ENCODE data around the gene OPCML.

Gene OPCML

DNA sequence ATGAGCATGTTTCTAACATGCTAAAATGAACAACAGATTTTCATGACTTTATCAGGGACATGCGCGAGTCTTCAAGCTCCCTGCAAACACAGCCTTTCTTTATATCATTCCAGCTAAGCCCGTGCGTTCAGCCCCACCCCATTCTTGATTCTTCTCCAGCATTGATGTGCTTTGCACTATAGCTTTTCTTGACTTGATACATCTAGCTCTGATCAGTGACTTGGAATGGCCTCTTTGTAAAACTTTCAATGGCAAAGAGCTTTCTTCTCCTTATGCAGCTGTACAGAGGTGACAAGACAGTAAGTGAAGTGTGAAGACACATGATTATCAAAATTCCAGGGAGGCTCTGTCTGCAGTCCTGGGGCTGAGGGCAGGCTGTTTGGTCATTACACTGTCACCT lies 561.0 kb downstream of the OPCML start:
- DNase-seq: no peak

DNA sequence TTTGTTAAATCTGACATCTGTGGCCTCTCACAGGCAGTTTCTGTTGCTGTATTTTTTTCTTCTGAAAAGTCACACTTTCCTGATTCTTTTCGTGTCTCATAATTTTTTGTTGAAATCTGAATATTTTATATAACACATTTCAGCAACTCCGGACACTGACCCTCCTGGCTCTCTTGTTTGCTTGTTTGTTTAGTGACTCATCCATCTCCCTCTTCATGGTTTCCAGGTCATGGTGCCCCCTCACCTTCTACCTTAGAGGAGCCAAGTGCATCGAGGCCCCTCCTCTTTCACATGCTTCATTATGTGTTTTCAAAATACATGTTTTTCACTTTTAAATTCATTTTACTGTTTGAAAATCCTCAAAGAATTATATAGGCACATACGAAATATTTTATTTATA lies 562.4 kb downstream of the OPCML start:
- DNase-seq: no peak

- DNase-seq: no peak
Measured at GRCh38 chr11:132962041-132962440, 570.3 kb downstream of the OPCML start.

GRCh38 chr11:132961453-132961852 lies 570.8 kb downstream of the OPCML start:
- DNase-seq: no peak

- DNase-seq: no peak
Measured at GRCh38 chr11:132960273-132961078, 571.8 kb downstream of the OPCML start.

DNA sequence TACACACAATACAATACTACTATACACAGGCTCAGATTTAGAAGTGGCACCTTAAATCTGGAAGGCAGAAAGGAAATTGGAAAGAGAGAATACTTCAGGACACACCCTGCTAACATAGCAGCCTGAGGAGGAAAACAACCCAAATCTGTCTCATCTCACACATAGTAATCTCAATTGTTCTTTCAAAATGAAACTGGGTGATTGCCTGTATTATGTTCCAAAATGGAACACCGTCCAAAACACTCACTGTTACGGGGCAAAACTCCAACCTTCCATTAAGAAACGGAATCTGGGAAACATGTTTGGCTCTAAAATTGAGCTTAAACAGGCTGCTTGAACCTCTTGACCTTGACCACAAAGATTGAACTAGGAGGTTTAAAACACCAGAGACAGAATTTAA lies 572.6 kb downstream of the OPCML start:
- no peak for DNase-seq

GRCh38 chr11:132957881-132958280 lies 574.4 kb downstream of the OPCML start:
- no peak for DNase-seq

DNA sequence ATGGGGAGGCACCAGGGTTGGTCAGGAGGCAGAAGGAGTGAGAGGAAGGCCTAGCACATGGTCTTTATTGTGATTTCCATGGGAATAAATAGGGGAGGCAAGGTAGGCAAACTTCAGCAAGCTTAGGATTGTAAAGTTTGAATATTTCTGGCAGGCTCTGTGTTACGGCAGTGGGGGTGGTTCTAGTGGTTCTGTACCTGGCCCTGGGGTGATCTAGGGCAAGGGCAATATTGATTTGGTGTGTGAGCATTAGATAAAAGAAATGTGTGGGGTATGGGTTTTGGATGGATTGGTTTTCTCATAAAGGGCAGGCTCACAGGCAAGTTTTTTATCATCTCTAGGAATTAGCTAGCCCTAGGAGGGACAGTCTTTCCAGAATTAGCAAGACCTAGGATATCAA lies 584.0 kb downstream of the OPCML start:
- no peak for DNase-seq

DNA sequence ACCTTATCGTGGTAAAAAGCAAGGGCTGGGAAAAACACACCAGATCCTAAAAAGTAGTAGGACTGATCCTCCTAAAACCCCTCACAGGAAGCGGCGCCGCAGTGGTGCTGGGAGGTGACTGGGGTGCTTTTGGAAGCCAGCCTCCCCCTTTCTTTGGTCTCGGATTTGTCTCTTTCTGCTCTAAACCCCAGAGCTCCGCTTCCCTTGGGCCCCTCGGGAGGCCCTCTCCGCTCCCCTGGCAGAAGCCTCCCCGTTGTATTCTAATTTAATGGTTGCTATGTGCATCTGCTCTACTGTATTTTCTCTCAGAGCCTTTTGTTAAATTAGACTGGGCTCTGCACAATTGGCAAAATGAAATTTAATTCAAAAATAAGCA lies 587.7 kb downstream of the OPCML start:
- DNase-seq: no peak

DNA sequence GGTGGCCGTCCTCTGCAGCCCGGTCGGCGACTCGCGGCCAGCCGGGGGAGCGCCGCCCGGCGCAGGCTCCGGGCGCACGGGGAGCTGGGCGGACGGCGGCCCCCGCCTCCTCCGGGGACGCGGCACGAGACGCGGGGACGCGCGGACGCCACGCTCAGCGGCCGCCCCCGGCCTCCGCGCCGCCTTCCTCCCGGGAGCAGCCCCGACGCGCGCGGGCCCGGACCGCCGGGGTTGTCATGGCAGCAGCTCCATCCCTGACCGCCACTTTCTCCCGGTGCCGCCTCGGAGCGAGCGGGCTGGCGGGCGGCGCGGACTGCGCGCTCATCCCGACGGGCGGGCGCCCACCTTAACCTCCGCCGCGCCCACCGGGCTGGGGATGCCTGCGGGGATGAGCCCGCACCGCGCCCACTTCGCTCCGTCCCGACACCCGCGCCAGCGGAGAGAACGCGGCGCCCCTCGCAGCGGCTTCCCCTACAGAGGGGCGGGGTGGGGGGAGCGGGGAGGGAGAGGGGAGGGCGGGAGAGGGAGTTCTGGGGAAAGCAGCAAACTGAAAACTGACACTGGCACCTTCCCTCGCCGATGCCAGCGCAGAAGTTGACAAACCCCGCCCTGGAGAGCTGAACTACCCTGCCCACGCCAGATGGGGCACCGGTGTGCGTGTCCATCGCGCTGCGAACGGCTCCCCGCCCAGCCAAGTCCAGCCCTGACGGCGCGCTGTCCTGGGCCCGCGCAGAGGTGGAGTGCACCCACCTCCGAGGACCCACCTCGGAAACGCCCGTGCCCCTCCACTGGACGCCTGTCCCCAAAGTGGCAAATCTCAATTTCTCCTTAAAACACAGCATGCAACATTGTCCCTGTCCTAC lies 588.4 kb downstream of the OPCML start:
- no peak for DNase-seq

GRCh38 chr11:132943357-132943705 lies 589.0 kb downstream of the OPCML start:
- no peak for DNase-seq

DNA sequence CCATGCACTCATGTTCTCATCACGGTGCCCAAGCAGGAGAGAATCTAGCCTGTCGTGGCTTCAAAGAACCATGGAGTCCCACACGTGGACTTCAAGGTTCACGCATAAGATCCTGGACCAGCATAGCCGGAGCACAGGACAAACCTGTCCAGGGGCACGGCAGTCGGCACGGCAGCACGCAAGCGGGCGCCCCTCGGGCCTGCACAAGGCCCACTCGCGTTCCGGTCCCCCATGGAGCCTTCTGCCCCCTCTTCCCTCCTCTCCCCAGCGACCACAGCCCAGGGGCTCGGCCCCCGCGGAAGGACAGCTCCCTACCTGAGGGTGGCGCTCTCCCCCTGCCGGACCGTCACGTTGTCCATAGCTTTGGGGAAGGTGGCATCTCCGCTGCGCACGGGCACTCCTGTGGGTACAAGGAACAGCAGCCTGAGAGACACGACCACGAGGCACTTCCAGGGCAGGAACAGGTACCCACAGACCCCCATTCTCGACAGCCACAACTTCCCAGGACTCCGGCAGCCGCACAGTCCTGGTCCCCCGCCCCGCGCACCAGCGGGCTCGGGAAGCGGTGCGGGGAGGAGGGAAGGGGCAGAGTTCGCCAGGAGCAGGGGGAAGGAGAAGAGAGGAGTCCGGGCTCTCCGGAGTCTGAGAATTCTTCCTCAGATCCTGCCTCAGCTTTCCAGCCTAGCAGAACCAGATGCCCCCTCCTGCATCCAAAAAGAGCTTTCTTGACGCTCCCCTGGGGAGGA lies 589.5 kb downstream of the OPCML start:
- no peak for DNase-seq

DNA sequence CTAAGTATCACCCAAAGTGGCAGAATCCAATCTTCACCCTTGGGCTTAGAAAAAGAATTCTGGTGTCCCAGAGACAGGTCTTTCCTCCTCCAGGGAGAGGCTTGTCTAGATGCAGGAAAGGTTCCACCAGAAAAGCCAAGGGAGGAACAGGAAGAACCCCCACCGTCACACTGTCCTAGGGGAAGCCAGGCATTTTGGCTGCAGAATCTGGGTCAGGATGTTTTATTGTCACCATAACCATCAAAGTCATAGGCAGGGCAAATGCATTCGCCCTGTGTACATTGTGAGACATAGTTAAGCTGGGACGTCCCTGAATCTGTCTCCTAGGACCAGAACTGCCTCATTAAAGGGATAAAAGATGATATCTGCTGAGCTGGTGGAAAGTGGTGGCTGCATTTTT lies 590.5 kb downstream of the OPCML start:
- no peak for DNase-seq

DNA sequence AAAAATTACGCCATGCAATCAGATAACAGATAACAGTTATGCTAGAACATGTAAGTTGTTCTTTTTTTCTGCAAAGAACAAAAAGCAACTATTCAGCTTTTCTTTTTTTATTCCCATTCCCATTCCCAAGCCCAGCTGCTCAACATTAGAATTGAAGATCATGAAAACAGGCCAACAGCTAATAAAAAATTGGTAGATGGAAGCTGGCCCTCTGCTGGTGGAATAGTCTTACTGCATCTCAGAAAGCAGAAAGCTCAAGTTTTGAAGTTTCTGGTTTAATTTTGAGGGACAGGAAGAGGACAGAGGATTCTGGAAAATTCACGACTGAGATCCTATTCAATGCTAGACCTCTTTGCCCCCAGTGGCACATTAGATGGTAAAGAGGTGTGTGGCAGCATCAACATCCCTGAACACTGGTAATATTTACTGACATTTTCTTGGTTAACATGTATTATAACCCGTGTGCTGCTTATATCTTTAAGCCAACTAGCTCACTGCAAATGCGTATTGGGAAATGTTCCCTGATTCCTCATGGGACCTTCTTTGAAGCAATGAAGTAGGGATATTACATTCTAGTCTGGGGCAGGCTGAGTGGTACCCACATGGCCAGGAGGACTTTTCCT lies 591.2 kb downstream of the OPCML start:
- DNase-seq: peak in 1 of 2 experiments; percentile 20

GRCh38 chr11:132937016-132937415 lies 595.3 kb downstream of the OPCML start:
- no peak for DNase-seq

GRCh38 chr11:132935383-132935782 lies 596.9 kb downstream of the OPCML start:
- no peak for DNase-seq

- no peak for DNase-seq
Measured at GRCh38 chr11:132933703-132934102, 598.6 kb downstream of the OPCML start.

DNA sequence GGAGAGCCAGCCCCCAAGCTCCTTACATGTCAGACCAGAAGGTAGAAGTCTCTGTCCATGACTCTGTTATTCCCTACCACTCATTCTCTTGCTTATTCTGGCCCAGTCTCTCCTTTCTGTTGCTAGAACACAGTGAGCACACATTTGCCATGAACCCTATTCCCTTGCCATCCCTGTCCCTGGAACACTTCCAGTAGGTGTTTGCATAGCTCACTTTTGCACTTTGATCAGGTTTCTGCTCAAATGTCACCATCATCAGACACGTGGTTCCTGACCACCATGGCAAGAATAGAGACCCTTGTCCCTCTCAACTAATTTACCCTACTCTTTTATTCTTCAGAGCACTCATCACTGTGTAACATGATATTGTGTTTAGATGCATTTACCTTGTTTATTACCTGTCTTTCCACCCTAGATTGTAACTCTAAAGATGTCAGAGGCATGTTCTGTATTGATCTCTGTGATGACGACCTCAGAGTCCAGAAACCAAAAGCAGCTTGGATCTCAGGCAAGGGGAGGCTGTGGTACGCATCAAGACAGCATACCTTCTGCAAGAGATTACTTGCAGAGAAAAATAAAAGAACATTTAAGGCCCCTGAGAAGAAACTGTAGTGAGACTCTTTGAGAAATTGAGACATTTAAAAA lies 606.4 kb downstream of the OPCML start:
- DNase-seq: no peak

- DNase-seq: no peak
Measured at GRCh38 chr11:132921597-132921996, 610.7 kb downstream of the OPCML start.

DNA sequence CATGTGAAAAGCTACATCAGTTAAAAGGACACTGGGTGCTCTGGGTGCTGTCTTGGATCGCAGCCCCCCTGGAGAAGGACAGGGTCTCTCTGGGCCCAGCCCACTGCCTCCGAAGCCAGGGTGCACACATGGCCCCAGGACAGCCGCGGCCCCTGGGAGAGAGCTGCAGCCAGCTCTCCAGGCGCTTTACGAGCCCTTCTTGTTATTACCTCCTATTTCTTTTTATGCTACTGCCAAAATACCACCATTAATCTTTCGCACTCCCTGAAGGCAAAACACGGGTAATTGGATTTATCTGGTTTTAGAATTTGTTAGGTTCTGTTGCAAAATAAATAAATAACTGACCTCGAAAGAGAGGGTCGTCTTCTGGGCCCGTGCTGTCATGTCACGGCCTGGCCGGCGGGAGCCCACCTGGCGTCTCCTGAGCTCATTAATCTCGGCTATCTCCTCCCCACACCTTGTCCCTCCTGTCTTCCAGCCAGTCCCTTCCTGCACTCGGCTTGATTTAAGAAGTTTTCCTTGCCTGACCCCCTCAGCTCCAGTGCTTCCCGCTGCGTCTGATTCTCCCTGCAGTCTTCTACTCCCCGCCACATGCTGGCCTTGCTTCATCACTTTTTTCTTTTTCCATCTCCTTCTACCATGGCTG lies 611.7 kb downstream of the OPCML start:
- no peak for DNase-seq

DNA sequence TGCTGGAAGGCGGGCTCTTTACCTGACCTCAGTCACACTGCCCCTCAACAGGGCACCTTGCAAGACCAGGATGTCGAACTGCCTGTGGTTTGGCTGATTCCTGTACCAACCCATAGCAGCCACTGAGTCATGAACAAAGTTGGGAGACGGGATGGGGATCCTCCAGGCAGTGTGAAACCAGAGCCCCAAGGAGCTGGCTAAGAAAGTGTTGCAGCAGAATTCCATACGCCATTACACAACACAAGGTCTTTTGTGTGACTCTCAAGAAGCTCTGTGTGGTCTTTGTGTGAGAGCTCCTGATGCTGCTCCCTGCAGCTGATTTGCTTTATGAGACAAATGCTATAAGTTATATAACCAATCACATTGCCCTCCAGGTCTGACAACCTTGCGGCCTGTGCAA lies 617.7 kb downstream of the OPCML start:
- DNase-seq: no peak

GRCh38 chr11:132913886-132914285 lies 618.4 kb downstream of the OPCML start:
- no peak for DNase-seq
